NCI-H128 (cell line): ENCODE data around the gene TLCD5.
A peak's percentile ranks its signal among the peaks of the same experiment; 100 is the strongest.

ENCODE experiments used
- DNase-seq: peaks from one replicate; lab custom pipeline; 2025; ENCODE audit not compliant: unreplicated experiment; lab: John Stamatoyannopoulos, UW

The TLCD5 gene

GRCh38 chr11:120324932-120325810 lies at the start of gene TLCD5:
Gene TLCD5, plus strand, starts transcription at chr11:120325299. Its CDS starts 2,143 bp downstream, at chr11:120327442.
- no peak for DNase-seq

GRCh38 chr11:120279502-120279901 lies 45.6 kb upstream of the TLCD5 start:
- no peak for DNase-seq

- DNase-seq, result no peak
These were observed 44.5 kb upstream of the TLCD5 start for GRCh38 chr11:120280600-120281051.

GRCh38 chr11:120281143-120281795 lies 43.8 kb upstream of the TLCD5 start:
- DNase-seq, result peak; percentile 12

- DNase-seq, result no peak
These were observed 42.0 kb upstream of the TLCD5 start for GRCh38 chr11:120283124-120283523.

- no peak for DNase-seq
These were observed 40.8 kb upstream of the TLCD5 start for GRCh38 chr11:120284272-120284671.

- DNase-seq, result no peak
These were observed 39.8 kb upstream of the TLCD5 start for GRCh38 chr11:120285256-120285655.

GRCh38 chr11:120288021-120288420 lies 37.1 kb upstream of the TLCD5 start:
- no peak for DNase-seq

GRCh38 chr11:120289426-120289825 lies 35.7 kb upstream of the TLCD5 start:
- DNase-seq, result no peak

- DNase-seq, result no peak
These were observed 34.1 kb upstream of the TLCD5 start for GRCh38 chr11:120290956-120291355.

GRCh38 chr11:120293038-120293800 lies 31.9 kb upstream of the TLCD5 start:
- DNase-seq, result no peak

- DNase-seq, result no peak
These were observed 31.0 kb upstream of the TLCD5 start for GRCh38 chr11:120294096-120294495.

GRCh38 chr11:120295099-120295498 lies 30.0 kb upstream of the TLCD5 start:
- no peak for DNase-seq

GRCh38 chr11:120296554-120296953 lies 28.5 kb upstream of the TLCD5 start:
- no peak for DNase-seq

- DNase-seq, result no peak
These were observed 26.6 kb upstream of the TLCD5 start for GRCh38 chr11:120298461-120298860.

- no peak for DNase-seq
These were observed 22.9 kb upstream of the TLCD5 start for GRCh38 chr11:120302001-120302805.

GRCh38 chr11:120303004-120303637 lies 22.0 kb upstream of the TLCD5 start:
- peak; percentile 12 for DNase-seq

- DNase-seq, result no peak
These were observed 20.6 kb upstream of the TLCD5 start for GRCh38 chr11:120304526-120304925.

- no peak for DNase-seq
These were observed 19.8 kb upstream of the TLCD5 start for GRCh38 chr11:120305286-120305685.
